HG03159 (cell line): ENCODE measurements around the gene NHERF1.

ENCODE experiments used
- ATAC-seq: cut with Tn5 transposase; IDR thresholded peaks from one replicate; pipeline ENCODE4 v1.9.1; 2021; ENCODE audit warnings: mild to moderate bottlenecking, moderate library complexity; ENCODE audit not compliant: unreplicated experiment

The NHERF1 gene

DNA sequence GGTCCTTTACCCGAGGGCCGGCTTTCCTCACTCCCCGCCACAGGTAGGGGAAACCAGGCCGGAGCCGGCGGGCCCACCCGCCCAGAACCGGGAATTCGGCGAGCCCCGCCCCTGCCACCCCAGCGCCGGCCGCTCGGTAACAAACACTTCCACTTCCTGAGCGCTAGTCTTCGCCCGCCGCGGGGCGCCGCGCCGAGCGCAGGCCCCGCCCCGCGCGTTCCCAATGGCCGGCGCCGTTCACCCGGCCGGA lies 224 bp upstream of the NHERF1 start:
- no peak for ATAC-seq

DNA sequence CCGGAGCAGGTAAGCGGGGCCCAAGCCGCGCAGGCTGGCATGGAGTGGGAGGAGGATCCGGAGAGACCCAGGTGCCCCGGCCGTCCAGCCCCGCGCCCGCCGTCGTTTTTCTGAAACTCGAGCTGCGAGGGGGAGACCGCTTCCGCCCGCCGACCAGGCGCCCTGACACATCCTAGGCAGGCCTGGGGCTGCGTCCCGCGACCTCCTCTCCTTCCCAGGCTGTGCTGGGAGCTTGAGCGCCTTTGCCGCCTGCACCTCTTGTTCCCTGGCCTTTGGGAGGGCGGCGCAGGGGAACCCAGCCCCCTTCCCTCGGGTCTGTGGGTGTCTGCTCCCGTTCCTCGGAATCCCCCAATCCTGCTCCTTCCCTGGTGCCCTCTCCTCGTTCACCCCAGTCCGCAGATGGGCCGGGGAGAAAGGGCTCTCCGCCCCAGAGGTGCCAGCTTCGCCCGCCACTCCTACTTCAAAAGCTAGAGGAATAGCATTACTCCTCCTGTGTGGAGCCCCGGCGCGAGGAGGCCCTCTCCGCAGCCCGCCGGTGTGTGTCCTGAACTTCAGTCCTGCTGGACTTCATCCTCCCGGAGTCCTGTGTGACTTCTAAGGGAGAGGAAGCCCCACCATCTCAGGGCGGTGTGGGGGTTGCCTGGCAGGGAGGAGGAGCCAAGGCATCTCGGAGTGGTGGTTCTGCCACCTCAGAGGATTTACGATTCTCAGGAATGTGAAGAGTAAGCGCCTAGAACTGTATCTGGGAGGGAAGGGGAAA lies 1.0 kb downstream of the NHERF1 start:
- ATAC-seq, result peak; percentile 13

DNA sequence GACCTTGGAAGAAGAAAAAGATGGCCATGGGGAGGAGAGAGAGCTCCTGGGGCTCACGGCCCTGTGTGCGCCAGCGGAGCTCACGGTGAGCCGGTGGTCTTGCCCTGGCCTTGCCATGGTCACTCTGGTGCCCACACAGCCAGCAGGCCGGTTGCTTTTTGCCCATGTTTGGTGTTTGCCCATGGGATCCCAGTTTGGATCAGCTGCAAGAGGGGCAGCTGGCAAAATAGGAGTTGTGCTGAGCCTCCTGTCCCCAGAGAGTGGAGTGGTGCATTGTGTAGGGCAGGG lies 1.6 kb downstream of the NHERF1 start:
- ATAC-seq, result no peak

DNA sequence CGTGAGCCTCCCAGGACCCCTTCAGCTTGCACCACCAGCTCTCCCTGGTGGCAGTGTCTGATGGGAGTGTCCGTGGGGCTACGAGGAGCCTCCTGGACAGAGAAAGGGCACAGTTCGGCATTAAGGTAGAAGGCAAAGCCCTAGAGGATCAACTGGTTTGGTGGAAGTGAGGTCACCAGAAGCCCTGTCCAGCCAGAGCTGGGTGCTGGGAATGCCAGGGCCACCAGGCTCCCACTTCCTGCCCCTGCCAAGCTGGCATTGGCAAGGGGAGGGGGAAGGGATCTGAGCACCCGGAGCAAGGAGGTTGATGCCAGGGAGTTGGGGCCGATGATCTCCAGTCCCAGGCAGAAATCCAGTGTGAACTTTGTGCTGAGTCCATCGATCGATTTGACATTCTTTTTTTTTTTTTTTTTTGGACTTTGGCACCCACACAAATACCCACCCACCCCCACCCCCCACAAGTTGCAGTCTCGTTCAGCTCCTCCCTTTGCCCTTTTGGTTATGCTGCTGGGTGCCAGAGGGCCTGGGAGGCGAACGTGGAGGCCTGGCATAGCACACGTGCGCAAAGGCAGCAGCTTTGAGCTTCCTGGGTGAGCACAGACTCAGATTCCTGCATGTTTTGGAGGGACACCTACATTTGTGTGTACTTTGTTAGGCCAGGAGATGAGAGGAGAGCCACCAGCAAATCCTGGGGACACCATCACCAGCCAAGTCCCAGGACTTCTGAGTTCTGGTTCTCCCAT lies 2.1 kb downstream of the NHERF1 start:
- ATAC-seq, result no peak

DNA sequence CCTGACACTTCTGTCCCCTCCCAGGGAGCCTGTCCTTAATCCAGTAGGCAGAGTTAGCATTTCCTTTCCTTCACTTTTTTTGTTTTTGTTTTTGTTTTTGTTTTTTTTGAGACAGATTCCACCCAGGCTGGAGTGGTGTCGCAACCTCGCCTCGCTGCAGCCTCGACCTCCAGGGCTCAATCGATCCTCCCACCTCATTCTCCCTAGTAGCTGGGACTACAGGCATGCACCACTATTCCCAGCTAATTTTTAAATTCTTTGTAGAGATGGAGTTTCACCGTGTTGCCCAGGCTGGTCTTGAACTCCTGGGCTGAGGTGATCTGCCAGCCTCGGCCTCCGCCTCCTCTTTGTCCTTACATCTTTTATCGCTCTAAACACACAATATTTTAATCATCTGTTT lies 4.0 kb downstream of the NHERF1 start:
- ATAC-seq, result no peak

DNA sequence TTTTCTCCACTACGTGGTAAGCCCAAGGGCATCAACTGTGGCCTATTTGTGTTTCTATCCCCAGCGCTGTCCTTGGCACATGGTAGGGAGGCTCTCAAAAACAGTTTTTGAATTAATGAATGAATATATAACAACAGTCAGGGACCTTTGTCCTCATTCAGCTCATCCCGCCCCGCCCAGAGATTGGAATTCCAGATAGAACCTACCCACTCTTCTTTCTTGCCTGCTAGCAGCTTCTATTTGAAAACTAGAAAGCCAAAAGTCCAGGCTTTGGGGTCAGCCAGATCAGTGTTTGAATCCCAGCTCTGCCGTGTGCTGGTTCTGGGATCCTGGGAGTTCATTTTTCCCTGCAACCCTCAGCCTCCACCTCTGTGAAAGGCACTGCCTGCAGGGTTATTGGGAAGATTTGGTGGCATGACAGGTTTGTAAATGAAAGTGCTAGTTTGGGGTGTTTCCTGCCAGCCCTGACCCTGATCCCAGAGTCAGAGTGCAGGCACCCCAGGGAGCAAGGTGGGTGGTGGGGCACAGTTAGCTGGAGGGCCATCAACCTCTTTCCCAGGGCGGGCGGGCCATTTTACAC lies 4.5 kb downstream of the NHERF1 start:
- ATAC-seq, result no peak

DNA sequence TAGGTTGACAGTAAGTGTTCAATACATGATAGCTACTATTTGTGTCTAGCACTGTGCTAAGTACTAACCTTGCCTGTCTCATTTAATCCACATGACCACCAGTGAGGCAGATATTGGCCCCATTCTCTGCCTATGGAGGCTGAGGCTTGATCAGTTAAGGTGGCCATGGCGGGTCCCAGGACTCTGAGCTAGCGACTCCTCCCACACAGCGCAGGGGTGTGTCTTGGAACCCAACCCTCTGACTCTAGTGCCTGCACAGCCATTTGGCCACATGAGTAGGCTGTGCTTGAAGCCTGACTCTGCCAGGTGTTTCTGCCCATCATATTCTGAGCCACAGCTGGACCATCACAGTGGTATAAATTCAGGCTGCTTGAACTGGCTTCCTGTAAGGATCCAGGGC lies 6.4 kb downstream of the NHERF1 start:
- ATAC-seq, result no peak

DNA sequence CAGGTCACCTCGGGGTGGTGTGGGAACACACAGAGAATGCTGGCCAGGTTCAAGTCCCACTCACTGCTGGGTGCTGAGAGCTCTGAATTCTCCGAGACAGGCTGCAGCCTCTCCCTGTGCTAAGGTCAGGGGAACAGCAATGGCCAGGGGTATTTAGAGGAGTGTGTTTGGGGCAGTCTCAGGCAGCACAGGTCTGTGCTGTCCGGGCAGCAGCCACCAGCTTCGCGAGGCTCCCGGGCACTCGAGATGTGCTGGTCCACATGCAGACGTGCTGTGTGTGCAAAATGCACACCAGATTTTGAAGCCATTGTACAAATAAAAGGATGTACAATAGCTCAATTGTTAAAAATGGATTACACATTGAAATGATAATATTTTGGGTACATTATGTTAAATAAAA lies 7.1 kb downstream of the NHERF1 start:
- ATAC-seq, result no peak

DNA sequence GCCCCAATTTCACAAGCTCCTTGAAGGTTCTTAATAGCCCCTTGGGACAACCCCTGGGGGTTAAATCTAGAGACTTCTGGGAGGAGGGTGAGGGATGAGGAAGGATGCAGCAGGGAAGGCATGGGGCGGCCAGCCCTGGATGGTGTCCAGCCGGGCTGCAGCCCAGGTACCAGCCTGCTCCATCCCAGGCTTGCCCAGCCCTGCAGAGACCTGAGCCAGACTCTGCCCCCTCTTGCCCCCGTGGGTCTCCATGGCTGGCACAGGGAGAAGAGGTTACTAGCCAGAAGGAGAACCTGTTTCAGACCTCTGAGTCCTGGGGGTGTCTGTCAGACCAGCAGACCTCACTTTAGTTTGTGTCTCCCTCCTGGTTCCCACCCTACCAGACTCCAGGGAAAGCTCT lies 8.5 kb downstream of the NHERF1 start:
- no peak for ATAC-seq

DNA sequence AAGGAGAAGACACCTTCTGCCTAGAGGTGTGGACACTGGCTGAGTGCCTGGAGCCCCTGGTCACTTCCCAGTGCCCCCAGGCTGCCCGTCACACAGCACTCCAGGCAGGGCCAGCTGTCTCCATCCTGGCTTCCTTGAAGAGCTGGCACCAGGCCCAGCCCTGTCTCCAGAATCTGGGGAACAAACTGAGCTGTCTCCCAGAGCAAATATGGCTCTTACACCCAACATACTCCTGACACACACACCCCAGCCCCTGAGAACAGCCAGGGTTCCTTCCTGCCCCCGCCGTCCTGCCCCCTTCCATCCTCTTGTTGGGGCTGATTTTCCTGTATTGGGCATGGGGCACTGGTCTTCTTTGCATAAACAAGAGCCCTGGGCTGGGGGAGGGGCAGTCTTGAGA lies 9.1 kb downstream of the NHERF1 start:
- ATAC-seq, result no peak

DNA sequence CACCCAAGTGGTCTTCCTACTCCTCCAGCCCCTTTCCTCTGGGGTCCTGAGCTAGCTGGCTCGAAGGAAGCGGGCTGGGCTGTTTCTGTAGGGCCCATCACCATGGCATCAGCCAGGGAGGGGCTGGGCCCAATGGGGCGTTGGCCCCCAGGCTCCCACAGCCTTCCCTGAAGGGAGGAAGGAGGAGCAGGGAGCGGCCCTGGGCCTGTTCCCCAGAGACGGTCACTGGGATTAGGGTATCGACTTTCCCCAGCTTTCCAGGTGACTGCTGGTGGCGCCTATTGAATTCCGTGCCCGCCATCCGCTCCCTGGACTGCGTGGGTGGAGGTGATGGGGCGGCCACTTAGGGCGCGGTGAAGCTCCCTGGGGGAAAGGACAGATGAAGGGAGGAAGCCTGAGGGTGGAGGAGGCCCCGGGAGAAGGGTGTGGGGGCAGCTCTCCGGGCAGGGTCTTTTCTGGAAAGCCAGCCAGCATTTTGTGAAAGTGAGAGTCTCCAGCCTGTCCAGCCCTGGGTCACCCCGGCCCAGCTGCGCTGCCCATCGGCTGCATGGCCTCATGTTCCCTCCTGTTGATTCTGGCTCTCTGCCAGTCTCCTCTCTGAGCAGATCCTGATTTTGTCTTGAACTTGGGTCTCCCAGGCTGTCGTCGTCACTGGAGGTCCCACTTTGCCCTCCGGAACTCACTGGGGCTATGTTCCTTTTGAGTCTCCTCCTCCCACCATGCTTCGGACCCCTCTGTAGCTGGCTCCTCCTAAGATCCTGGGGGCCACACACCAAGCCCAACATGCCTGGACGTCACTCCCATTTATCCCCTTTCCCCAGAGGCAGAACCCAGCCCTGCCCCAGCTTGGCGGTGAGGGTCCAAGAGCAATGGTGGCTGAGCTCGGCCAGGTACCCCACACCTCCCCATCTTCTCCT lies 9.8 kb downstream of the NHERF1 start:
- no peak for ATAC-seq

DNA sequence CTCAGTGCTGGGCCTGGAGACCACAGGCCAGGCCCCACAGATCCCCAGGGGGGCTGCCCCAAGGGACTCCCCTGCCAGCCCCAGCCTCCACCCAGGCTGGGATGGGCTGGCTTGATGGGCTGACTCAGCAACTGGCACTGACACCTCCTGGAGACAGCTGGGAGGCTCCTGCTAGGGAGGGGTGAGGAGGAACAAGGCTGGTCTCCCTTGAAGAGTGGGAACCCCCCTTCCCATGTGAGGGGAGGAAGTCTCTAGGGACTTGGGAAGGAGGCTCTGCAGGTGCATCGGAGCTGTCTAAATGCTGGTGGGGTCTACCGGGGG lies 10.4 kb downstream of the NHERF1 start:
- ATAC-seq, result no peak

DNA sequence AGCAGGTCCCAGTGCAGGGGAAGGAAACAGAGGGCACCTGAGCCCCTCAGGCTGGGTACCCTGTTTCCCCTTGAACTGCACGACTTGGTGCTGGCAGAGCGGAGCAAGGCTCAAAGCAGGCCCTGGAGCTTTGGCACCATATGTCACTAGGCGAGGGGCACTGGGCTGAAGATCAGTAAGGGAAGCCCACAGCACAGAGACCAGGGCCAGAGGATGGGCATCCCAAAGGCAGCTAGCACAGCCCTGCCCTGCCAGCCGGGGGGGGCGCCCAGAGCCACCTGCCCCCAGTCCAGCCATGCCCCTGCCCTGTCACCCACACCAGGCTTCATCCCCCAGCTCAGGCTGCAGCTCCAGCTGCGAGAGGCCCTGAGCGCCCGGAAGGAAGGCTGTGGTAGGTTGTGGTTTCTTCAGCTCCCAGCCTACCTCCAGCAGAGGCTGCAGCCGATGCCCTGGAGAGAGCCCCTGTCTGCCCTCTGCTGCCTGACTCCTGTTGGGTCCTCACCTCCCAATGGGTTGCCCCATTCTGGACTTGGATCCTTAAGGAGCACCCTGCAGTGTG lies 10.9 kb downstream of the NHERF1 start:
- no peak for ATAC-seq

DNA sequence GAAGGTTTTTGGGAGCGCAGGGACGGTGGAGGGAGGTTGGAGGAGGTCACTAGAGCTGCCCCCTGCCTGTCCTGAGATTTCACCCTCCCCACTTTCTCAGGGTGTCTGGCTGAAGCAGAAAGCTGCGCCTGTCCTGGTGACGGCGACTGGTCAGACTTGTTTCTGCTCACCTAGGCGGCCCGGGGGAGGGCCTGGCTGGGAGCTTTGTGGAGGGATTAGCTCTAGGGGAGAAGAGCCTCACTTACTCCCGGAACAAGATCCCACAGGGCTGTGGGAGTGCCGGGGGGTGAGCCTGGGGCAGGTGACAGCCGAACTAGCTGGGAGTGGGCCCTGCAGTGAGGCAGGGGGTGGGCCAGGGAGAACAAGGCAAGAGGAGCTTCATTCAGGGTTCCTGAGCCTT lies 11.5 kb downstream of the NHERF1 start:
- no peak for ATAC-seq

DNA sequence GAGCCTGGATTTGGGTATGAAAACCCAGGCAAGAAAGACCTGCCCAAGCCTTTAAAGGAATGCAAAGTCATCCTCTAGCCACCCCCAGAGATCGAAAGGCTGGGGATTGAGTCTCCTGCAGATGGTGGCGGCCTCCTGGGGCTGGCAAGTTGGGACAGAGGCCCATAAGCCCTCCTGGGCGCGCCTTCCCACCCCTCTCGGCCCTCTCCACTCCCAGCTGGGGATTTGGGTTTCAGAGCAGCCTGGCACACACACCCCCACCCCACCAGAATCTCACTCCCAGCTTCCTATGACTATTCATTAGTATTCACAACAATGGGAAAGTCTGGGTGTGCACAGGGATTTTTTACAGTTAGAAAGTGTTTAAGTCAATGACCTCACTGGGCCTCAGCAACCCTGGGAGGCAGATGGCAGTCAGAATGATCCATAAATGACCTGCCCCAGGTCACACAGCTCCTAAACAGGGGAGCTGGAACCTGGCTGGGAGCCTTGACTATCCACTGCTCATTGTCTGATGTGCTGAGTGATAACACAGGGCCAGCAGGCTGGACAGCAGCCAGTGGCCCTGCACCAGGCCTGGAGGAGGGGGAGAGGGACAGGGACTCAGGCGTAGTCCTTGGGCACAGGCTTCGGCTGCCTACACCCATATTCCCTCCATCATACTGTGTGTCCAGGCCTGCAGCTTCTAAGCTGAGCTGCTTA lies 12.1 kb downstream of the NHERF1 start:
- no peak for ATAC-seq

DNA sequence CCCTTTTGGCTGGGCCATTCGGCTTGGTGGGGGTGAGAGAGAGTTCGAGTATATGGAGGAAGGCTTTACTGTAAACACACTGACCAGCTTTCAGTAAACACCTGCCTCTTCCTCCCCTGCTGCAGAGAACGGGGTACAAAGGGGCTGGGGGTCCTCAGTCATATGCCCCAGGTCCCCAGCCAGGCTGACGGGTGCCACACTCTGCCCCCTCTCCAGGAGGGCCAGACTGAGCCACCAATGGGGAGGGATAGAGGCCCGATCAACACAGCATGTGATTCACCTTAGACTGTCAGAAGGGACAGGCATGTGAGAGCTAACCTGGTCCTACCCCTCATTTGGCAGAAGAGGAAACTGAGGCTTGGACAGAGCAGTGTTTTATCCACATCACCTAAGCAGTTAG lies 13.0 kb downstream of the NHERF1 start:
- ATAC-seq, result no peak

DNA sequence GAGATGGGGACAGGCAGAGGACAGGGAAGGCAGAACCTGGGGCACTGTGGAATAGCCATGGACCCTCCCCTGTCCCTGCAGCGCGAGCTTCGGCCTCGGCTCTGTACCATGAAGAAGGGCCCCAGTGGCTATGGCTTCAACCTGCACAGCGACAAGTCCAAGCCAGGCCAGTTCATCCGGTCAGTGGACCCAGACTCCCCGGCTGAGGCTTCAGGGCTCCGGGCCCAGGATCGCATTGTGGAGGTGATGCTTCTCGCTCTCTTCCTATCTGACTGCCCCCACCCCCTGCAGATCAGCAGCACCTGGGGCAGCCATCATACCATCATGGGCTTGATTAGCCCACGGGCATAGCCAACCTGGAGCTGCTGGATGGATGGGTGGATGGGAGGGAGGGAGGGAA lies 13.5 kb downstream of the NHERF1 start:
- no peak for ATAC-seq

DNA sequence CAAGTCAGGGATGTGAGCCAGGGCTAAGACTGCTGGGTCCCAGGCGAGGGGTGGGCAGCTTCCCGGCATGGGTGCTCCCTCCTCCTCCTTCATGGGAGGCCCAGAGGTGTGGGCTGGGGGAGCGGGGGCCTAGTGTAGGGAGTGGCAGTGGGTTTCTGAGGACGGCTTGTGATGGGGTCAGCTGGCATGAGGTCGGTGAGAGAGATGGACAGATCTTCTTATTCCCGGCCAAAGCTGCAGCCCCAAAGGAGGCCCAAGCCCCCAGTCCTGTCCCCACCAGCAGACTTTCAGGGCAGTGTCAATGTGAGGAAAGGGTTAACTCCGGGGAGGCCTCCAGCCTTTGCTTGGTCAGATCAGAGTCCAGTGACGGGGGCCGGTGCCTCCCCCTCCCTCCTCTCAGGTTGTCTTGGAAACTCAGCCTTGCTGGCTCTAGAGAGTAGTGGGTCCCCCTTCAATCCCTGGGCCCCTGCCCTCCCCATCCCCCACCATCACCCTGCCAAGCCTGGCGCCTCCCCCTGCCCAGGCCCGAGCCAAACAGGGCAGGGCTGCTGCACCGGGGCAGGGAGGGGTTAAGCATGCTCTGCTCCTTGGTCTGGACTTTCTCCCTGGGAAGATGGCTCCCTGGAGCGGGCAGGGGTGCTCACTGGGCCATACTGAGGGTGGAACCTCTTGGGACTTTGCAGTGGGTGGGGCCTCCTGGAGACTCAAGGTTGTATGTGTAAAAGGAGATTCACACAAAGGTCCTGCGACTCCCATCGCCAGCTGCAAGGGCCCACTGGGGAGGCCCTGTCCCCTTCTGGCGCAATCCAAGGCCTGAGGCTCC lies 15.3 kb downstream of the NHERF1 start:
- no peak for ATAC-seq

DNA sequence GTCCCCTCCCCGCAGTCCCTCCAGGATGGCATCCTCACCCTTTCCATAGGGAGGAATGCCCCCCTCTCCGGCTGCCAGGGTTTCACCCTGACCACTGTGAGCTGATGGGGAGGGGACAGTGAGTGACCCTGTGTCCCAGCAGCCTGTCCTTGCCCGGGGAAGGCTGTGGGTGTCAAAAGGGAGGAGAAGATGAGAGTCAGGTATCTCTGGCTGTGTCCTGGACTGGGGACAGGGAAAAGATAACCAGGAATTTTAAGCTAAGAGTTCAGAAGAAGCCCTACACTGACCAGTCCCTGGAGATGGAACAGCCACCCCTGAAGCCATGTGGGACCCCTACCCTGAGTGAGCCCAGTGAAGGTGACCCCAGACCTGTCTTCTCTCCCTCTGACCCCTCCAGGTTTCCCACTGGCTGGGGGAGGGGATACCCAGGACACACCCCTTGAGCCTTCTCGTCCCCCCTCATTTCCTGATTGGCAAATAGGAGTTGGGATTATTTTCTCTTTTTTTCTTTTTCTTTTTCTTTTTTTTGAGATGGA lies 16.4 kb downstream of the NHERF1 start:
- ATAC-seq, result no peak

DNA sequence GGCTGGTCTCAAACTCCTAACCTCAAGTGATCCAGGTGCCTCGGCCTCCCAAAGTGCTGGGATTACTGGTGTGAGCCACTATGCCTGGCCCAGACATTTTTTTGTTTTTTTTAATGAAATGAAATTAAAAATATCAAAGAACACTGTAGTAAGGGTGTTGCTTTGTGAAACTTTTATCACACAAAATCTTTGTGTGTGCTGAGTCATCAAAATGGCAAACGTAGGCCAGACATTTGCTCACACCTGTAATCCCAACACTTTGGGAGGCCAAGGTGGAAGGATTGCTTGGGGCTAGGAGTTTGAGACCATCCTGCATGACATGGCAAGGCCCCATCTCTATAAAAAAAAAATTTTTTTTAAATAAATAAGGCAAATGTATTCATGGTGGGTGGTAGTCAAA lies 18.0 kb downstream of the NHERF1 start:
- no peak for ATAC-seq
